Middle frontal gyrus (tissue), 1 donor: ENCODE results near the gene APOO.
A peak's percentile ranks its signal among the peaks of the same experiment; 100 is the strongest.
"Not testable (repeated sequence)": the region's sequence is repeated elsewhere in the genome, so short reads cannot be mapped to it uniquely, and the experiment has no call there.

ENCODE experiments used
- DNase-seq: peaks from one replicate; pipeline ENCODE4 v3.0.0-alpha.2; 2015; ENCODE audit warnings: low spot score; ENCODE audit errors: extremely low spot score

The APOO gene

DNA sequence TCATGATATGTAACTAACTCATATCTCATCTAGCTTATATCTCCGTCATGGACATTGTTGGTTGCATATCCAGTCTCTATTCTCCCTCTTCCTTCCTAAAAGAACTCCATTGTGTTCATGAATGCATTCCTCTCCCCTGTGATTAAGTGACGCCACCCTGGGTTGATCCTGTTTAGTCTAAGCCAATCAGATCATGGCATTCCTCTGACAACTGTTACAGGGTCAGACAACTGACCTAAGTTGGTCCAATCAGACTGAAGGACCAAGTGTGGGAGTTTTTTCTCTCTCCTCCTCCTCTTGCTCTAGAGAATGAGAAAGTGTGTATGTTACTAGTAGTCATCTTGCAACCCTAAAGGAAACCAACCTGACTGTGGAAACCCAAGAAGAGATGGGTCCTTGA lies 3.6 kb downstream of the APOO start:
- no peak for DNase-seq

DNA sequence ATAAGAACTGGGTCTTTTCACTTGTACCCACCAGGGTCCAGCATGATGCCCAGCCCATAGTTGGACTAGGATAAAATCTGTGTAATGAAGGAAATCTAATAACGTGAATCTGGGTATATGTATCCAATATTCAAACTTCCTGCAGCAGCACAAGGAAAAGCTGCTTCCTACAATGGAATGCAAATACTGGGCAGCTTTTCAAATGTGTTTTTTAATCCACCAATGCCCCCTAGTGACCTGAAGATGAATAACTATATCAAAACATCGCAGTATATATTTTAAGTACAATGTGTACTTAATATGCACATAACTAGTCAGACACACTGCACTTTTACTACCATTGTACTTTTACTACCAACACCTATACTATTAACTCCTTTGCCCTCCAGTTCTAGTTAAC lies 5.3 kb downstream of the APOO start:
- peak; percentile 35 for DNase-seq

DNA sequence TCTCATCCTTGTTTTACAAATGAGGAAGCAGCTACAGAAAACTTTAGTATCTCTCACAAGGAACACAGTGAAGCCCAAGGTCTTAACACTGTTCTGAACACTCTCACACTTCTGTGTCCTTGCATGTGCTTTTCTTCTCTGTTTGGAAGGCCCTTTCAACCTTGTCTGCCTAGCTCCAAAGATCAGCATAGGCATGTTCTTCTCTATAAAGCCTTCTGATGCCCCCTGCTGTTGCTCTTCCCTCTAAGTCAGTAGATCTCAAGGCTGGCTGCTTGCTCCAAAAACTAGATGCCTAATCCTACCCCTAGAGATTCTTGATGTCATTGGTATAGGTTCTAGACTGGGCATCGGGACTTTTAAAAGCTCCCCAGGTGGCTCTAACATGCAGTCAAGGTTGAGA lies 5.9 kb downstream of the APOO start:
- no peak for DNase-seq

DNA sequence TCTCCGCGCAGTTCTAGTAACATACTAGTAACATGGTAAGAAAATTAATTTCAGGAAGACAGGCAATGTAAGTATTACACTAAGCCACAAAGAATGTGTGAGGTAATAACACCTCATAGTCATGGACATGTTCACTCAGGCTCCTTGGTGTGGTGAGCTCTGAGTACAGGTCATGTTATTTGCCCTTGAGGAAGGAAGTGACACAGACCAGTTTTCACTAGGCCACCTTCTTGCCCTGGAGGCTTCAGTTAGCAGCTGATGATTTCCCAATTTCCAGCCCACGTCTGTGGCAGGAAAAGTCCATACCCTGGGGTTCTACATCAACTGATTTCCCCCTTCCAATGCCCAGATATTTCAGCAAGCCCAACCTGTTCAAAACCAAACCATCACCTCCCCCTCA lies 6.7 kb downstream of the APOO start:
- no peak for DNase-seq

DNA sequence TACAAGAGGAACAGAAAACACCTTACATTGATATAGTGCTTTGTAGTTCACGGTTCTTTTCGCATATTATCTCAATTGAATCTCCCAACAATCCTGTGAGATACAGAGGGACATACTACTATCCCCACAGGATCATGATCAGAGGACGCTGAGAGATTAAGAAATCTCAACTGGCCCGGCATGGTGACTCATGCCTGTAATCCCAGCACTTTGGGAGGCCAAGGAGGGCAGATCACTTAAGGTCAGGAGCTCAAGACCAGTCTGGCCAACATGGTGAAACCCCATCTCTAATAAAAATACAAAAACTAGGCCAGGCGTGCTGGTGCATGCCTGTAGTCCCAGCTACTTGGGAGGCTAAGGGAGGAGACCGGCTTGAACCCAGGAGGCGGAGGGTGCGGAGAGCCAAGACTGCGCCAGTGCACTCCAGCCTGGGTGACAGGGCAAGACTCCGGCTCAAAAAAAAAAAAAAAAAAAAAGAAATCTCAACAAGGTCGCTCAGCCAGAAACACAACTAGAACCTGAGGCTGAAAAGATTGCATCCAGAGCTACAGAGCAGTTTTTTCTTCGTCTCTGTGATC lies 7.4 kb downstream of the APOO start:
- no peak for DNase-seq

DNA sequence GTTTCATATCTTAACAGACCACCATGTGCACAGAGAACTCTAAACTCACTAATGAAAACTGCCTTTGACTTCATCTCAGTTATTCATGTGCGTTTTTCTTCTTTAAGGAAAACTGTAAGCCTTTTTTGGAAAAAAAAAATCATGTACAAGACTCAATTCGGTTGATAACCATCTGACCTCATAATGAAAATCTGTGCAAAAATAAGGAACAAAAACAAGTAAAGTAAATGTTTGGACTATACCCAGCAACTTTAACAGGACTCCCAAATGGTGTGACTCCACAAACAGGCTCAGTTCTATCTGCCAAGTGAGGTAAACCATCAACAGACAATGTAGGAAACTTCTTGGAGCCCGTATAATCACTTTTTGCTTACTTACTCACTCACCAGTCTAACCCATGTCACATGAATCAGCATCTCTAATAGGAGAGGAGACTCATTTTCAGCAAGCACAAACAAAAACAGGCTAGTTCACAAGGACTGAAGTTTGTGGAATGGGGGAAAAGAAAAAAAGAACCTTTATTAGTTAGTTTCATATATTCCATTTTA lies 9.3 kb downstream of the APOO start:
- no peak for DNase-seq

DNA sequence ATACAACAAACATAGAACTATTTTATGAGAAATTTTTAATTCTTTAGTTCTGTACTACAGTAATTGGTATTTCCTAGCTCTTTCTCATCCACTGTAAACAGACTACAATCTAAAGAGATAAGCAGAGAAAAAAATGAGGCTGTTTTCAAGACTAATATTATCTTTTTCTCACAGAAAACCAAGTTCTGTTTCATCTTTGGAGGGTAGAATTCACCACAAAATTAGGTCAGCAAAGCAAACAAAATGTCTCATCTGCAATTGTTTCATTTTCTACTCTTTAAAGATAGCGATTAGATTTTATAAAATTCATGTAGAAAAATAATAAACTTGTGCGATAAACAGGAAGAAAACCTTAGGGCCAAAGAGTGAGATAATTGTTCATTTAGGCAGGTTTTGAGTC lies 10.8 kb downstream of the APOO start:
- DNase-seq = no peak

DNA sequence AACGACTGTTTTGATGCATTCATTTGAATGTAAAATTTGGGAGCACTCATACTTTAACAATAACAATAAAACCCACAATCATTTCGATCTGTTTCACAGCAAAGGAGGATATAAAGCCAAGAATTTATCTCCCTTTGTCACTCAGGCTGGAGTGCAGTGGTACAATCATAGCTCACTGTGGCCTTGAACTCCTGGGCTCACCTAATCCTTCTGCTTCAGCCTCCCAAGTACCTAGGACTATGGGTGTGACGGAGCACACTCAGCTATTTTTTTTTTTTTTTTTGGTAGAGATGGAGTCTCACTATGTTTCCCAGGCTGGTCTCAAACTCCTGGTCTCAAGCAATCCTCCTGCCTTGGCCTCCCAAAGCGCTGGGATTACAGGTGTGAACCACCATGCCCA lies 11.2 kb downstream of the APOO start:
- DNase-seq = not testable (repeated sequence)

DNA sequence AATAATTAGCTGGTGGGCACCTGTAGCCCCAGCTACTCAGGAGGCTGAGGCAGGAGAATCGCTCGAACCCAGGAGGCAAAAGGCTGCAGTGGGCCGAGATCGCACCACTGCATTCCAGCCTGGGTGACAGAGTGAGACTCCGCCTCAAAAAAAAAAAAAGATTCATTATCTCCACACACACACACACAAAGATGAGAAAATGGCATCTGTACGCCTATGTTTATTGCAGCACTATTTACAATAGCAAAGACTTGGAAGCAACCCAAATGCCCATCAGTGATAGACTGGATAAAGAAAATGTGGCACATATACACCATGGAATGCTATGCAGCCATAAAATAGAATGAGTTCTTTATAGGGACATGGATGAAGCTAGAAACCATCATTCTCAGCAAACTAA lies 12.7 kb downstream of the APOO start:
- not testable (repeated sequence) for DNase-seq

DNA sequence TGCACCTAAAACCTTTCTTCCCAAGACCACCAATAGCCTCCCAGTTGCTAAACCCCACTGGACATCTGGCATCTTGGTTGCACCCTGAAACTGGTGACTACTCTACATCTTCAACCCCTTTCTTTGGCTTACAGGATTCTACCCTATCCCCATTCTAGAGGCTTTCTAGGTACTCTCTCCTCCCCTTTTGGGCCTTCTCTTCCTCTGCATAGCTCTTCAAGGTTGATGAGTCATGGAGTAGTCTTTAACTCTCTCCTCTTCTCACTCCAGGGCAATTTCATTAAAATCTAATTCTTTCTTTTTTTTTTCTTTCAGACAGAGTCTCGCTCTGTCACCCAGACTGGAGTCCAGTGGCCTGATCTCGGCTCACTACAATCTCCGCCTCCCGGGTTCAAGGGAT lies 16.8 kb downstream of the APOO start:
- no peak for DNase-seq

DNA sequence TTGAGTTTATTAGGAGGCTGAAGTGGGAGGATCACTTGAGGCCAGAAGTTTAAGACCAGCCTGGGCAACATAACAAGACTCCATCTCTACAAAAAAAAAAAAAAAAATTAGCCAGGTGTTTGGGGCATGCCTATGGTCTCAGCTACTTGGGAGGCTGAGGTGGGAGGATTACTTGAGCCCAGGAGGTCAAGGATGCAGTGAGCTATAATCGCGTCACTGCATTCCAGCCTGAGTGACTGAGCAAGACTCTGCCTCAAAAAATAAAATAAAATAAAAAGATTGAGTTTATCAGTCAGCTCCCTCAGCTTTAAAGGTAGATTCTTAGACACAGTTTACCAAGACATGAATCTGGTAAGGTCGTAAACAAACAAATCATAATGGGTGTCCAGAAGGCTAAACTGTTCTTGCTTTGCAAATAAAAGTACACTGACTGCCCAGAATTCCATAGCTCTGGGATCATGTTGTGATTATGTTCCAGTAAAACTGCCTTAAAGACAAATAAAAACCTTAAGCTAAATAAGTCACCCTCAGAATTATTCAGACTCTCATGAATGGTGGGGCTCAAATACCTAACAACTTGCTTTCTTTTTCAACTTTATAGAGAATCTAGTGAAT lies 18.7 kb downstream of the APOO start:
- DNase-seq = no peak

DNA sequence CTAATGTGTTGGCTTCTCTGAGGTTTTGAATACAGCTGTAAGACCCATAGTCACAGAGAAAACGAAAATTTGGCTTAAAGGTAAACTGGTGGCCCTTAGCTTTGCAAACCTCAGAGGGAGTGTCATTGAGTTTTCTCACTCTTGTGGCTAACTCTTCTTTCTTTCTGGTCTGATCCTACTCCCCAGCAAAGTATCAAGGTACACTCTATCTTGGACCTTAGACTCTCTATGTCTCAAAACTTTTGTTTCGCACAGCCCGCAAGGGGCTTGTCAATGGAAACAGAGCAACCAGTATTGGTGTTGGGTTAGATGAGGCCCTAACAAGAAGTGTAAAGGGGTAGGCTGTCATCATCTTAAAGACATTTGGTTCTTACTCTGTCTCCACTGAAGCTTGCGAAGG lies 19.8 kb downstream of the APOO start:
- no peak for DNase-seq

DNA sequence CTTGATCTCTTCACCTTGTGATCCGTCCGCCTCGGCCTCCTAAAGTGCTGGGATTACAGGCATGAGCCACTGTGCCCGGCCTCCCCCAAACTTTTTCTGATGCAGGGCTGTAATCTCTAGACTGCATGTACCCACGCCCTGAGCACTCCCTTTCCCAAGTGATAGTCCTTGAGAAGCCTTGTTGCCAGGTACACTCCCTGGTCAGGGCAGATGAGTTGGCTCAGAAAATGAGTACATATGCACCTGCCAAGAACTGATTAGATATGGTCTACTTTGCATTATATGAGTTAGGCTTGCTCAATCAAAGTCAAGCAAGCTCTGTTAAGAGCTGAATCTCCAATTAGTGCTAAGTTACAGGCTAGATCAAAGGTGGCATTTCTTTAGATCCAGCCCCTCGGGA lies 20.3 kb downstream of the APOO start:
- no peak for DNase-seq

DNA sequence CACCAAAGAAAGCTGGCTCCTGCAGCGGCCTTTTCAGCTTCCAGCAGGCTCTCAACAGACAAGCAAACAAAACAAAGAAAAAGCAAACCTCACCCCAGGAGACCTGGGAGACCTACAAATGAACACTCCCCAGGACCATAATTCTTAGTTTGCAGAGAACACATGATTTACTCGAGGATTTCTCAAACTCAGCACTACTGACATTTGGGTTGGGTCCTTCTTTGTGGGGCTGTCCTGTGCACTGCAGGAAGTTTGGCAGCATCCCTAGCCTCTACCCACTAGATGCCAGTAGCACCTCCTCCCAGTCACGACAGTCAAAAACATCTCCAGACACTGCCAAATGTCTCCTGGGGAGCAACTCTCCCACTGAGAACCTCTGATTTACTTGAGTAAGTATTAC lies 21.9 kb downstream of the APOO start:
- DNase-seq = no peak

DNA sequence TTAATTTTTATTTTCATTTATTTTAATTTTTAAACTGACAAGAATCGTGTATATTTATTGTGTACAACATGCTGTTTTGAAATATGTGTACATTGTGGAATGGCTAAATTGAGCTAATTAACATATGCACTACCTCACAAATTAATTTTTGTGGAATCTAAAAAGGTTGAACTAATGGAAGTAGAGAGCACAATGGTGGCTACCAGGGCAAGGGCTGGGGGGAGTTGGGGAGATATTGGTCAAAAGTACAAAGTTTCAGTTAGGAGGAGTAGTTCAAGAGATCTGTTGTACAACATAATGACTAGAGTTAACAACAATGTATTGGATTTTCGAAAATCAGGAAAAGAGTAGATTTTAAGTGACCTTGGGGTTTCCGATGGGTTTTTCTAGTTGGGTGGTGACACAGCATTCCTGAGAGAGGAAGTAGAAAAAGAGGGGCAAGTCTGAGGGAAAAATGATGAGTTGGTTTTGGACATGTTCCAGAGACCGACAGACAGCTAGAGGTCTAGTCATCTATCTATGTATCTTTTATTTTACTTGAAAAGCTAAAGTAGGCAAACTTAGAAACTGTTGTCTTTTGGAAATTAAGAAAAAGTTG lies 23.2 kb downstream of the APOO start:
- DNase-seq = no peak

DNA sequence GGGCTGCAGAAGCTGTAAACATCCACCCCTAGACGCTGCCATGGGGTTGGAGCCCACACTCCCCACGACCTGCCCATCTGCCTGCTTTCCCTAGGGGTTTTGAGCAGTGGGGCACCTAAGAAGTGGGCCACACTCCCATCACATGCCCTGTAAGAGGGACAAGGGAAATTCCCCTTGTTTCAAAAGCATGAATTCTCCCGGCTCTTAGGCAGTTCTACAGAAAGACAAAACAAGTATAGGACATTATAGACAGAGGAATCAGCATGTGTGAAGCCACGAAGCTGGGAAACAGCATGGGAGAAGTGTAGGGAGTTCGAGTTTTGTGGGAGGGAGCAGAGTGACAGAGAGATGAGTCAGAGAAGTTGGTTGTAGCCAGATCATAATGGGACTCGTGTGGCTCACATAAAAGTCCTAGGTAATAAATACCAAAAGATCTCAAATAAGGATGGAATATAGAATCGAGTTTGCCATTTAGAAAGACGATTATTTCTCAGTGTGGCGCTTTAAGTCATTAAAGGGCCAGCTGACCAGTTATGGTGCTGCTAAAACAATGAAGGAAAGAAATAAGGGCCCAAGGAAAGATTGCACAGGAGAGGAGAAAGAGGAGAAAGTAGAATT lies 23.9 kb downstream of the APOO start:
- DNase-seq = no peak

DNA sequence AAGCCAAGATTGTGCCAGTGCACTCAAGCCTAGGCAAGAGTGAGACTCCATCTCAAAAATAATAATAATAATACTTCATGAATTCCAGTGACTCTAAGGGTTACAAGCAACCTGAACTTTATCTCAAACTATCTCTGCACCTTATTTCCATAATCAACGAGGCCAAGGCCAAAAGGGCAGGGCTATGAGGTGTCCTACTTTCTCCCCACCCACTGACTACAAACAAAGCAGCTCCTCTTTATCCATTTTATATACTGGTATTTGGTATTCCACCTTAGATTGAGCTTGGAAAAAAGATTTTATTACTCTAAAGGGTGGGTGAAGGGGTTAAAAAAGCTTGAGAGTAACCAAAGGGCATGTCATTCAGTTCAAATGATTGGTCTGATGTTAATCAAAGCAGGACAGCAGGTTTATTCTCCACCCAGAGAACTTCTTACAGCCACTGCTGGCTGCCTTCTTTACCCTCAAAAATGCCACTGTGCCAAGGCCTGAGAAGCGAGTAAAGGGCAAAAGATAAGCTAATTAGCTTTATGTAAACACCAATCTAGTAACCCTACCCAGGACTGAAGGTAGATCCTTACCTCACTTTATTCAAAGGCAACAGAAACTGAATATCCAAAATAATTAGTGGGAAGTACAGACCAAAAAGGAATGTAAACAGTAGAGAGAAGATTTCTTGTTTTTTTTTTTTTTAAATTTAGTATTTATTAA lies 28.2 kb downstream of the APOO start:
- DNase-seq = no peak

DNA sequence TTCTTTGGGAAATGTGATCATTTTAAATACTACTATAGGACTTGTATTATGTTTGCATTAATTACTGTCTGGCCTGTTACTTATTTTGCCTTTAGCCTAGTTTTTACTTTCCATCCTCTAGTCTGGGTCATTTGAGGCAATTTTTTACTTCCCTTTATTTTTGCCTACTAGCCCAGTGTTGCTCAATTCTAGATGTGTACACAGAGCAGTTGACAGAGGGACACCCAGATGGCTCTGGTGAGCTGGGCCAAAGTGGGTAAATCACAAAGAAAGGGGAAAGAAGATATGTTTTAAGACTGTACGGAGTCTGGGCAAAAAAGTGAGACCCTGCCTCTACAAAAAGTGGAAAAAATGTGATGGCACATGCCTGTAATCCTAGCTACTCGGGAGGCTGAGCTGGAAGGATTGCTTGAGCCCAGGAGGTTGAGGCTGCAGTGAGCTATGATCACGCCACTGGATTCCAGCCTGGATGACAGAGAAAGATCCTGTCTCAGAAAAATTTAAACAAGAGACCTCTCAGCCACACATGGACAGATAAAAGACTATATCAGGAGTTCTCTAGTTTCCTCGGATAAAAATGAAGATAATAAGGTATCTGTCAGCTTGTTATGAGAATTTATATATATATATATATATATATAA lies 35.7 kb downstream of the APOO start:
- DNase-seq = no peak

DNA sequence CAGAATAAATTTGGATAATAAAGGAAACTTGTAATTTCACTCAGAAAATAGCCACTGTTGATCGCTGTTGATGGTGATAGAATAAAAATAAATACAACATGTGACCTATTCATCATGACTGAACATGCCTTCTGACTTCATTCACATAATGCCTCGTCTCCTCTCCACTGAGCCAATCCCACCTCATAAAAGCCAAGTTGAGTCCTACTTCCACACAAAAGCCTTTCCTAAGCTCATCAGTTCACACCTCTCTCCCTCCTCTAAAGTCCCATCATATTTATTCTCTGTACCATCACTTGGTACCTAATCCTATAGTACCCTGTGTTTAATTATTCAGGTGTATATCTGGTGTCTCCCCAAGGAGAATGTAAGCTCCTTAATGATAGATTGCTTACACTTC lies 37.7 kb downstream of the APOO start:
- DNase-seq = no peak

DNA sequence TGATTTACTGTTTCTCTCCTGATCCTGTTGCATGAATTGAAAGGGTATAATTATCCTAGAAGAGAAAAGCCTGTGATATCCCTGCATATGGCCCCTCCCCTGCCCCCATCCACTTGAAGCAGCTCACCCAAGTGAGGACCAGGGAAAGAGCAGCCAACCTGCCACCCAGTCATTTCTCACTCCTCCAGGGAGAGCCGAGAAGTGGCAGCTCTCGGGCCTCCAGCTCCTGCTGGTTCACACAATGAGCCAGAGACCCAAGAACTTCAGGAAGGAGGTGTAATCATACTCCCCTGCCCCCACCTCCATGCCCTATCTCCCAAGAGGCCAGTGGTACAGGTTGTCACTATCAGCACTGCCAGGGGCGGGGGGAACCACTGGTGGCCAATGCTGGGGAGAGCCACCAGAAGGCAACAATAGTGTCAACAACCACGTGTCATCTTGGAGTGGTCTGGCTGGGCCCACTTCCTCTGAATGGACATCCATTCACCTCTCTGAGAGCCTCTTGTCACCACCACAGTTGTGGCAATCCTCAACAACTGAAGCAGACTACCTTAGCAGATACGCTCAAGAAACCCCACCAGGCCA lies 42.9 kb downstream of the APOO start:
- no peak for DNase-seq

DNA sequence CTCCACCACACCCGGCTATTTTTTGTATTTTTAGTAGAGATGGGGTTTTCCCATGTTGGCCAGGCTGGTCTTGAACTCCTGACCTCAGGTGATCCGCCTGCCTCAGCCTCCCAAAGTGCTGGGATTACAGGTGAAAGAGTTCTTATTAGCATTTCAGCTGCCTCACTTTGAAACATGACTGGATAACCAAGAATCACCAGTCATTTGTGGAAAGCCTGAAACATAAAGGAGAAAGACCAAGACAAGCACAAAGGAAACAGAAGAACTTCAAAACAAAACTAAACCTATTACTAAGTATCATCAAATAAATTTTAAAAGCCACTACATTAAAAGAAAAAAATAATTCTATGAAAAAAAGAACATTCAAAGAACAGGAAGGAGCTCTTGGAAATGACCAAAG lies 45.8 kb downstream of the APOO start:
- DNase-seq = not testable (repeated sequence)
